ENCODE data around the gene C1QL2.

The C1QL2 gene

DNA sequence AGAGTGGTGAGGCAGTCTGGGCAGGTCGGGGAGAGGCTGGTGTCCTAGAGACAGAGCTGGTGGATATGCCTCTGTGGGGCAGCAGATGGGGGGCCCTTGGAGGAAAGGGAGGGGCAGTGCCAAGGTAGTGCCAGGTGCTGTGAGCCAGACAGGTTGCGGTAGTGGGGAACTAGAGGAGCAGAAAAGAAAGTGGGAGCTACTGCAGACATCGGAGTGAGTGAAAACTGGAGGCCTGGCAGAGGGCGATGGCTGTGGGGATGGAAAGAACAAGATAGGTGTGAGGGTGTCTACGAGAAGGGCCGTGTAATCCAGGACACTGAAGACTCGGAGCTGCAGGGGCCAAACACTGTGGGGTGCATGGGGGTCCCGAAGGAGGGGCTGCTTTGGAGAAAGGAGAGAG lies 21.7 kb downstream of the C1QL2 start:
- DNase-seq: no peak

DNA sequence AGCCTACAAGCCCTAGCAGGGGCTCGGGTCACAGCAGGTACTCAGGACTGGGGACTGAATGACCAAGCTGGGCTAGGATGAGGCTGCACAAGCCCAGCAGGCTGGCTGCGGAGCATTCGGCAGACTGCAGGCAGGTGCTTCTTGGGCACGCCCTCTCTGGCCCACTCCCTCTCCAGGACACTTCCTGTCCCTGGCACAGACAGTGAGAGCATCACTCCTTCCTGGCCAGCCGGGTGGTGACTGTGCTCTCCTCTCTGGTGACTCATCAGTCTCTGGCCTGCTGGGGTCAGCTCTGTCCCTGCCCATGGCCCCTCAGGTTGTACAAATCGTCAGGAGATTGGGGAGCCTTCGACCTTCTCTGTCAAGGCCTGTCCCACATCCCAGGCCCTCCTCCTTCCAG lies 22.5 kb downstream of the C1QL2 start:
- DNase-seq: peak in 1 of 2 experiments; percentile 61

DNA sequence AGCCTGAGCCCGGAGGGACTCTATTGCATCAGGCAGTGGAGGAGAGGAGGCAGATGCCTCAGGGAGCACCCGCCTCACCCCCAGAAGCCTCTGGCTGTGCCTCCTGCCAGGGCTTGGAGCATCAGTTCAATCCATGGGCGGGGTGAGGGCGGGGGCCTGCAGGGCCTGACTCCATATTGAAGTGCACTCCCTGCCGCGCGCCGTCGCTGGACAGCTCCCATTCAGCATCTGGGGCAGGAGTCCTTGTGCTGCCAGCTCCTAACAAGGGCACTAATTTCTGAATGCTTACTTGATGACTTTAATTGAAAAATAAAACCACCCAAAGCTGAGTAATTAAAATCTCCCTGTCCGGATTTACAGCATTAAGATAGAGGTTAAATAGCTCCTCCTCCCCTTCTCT lies 23.8 kb downstream of the C1QL2 start:
- DNase-seq: no peak

DNA sequence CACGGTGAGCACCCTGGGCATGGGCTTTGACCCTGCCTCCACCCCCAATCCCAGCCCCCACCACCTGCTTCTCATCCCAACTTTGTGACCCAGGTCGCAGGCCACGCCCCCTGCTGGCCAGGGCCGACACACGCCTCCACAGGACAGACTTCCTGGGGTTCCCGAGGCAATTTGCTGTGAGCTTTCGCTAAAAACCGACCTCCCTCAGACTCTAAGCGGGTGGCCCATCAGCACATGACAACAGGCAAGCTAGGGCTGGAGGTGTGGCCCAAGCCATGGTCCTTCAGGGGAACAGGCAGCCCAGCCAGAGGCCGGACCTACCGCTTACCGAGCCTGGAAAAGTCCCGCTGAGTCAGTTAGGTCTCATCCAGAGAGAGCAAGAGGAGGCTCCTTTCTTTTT lies 31.9 kb downstream of the C1QL2 start:
- DNase-seq: peak in 1 of 2 experiments; percentile 37

DNA sequence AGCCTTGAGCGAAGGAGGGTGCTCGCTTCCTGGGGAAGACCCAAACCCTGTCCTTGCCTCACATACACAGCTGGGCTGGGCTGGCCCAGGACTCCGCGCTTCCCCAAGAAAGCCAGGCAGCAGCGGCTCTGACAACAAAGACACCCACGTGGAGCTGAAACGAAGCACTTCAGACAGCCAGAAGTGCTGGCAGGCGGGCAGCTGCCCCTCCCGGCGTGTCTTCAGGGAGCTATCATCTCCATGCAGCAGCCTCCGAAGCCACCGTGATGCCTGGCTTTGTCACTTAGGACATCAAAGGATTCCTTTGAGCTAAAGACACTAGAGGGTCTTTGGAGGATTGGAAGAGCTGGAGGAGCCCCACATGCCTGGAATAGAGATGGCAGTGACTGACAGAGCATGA lies 35.2 kb downstream of the C1QL2 start:
- no peak for DNase-seq

DNA sequence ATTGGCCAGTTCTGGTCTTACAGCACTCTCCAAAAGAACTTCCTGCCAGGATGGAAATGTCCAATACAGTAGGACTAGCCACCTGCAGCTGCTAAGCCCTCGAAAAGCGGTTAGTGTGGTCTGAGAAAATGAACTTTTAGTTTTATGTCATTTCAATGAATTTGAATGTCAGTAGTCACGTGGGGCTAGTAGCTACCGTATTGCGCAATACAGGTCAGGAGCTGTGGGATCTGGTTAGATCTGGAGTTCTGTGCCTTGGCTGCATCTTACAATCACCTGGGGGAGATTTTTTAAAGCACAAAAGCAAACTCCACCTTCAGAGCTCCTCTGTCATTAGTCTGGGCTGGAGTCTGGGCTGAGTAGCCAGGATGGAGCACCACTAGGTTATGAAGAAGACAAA lies 35.9 kb downstream of the C1QL2 start:
- peak in 1 of 2 experiments; percentile 63 for DNase-seq

DNA sequence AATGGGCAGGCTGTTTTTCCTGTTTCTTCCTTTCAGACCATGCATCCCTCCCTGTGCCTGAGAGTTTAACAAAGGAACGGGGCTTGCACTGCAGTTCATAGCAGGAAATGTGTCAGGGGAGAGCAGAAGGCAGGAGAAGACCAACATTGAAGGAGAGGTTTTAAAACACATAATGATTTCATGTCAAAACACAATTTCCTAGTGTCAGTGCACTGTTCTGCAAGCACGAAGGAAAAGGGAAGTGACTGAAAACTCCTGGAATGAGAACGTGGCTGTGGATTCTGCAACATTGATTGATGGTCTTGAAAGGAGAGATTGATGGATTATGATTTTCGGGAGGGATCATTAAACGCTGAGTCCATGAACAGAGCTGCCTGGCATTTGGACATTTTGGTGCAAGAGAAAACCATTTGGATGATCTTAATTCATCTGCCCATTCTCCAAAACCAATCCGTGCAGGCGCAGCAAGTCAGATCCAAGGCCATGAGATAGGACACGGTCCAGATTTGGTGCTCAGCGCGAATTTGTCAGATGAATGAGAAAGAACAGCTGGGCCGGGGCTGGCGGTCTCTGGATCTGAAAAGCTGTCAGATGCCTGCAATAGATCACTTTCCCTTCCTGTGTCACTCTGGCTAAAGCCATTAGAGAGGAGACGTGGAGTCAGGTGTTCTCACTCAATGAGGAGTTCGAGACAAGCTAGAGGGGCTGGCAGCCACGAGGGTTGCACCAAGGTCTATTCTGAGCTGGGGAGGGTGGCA lies 38.4 kb downstream of the C1QL2 start:
- no peak for DNase-seq

DNA sequence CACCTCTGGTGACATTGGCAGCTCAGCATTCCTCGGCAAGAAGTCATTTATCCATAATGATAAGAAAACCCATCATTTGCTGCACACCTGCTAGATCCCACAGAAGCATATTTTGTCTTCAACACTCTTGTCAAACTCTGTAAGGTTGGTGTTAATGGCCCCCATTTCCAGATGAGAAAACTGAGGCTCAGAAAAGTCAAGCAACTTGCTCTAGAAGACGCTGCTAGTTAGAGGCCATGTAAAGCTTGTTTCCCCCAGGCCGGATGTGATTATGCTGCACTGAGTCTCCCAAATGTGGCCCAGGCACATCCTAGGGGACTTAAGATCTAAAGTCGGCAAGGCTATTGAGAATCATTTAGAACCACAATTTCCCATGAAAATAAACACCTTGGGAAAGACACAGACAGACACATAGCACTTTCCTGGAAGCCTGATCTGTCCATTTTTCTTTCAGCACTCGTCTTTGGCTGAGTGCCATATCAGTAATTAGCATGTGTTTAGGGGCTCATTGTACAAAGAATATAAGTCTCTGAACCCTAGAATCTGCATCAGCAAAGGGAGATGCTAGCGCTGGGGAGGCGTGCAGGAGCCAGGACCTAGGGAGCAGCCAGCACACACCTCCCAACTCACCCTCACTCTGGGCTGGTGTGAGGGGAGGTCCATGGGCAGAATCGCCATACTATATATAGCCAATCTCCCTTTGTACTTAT lies 39.3 kb downstream of the C1QL2 start:
- DNase-seq: no peak

DNA sequence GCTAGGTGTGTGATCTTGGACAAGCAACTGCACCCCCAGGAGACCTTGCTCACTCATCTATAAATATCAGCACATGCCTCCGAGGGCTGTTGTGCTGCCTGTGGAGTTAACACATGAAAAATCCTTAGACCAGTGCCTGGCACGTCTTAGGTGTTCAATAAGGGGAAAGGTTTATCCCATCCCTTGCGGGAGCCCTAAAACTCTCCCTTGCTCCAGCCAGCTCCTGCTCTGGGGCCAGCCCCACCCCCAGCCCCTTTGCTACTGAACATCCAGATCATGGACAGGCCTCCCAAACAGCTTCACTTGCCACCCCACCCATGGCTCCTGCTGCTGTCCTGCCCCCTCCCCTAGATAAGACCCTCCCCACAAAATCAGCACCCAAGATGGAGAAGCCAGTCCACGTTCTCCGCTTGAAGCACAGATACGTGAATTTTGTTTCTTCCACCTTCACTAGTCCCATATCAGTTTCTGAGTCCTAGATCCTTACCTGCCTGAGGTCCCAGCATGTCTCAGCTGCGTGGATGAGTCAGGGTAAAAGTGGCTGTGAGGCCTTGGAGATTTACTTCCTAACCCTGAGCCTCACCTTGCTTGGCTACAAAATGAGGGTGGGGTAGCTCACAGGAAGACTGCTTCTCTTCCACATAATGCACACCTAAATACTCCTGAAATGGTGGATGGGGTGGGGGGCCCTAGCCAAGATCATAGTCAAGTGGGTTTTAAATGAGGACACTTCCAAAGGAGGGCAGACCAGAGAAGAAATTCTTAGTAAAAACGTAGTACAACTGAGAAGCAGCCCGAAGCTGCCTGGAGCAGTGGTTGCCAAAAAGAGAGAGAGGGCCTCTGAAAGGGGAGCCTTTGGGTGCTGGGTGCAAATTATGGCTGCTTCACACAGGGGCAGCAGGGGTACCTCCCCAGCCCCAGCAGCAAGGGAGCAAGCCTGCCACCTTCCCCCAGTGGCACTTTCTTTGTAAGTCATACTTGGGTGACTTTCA lies 40.4 kb downstream of the C1QL2 start:
- DNase-seq: no peak

DNA sequence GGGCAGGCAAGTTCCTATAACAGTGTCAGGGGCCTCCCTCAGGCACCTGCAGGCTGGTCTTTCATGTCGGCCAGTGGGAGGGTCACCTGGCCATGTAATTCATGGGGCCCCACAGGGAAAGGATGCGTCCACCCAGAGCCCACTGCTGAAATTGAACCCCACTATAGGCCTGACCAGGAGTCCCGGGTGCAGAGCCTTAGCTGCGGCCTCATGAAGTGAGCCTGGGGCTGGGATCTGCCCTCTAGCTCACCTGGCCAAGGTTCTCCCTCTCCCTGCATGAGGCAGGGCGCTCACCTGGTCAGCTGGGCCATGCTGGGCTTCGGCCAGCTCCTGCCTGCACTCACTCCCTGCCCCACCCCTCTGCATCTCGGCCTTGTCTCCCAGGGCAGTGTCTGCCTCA lies 41.1 kb downstream of the C1QL2 start:
- no peak for DNase-seq

DNA sequence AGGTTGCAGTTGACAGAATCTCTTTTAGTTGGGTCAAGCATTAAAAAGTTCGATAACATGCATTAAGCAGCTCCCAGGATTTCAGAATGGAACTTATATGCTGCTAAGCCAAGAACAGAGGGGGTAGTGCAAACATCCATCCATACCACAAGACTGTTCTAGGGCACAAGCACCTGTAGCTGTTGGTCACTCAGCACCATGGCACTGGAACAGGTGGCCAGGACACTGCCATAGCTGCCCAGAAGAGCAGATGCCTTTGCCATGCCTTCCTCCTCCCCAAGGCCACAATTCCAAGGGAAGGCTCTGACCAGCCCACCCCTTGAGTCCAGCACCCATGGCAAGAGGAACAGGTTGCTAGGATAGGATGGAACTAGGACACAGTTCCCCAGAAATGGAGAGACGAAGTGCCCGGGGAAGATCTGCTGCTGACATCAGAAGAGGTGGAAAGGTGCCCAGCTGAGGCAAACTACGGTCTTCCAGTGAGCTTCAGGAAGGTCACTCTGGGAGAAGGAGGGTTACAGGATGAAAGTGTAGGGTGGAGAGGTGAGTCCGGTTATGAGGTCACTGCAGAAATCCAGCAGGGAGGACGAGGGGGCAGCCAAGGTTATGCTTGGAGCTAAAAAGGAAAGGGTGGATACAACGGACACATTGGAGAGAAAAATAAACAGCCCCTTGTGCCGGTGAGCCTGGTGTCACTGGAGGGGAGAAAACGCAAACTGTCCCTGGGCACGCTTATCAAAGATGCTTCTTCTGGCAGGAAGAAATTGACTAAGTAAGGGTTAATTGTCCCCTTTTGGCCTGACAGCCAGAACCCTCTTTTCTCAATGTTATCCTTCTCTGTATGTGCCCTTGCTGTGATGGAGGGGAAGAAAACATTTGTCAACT lies 41.9 kb downstream of the C1QL2 start:
- DNase-seq: no peak

DNA sequence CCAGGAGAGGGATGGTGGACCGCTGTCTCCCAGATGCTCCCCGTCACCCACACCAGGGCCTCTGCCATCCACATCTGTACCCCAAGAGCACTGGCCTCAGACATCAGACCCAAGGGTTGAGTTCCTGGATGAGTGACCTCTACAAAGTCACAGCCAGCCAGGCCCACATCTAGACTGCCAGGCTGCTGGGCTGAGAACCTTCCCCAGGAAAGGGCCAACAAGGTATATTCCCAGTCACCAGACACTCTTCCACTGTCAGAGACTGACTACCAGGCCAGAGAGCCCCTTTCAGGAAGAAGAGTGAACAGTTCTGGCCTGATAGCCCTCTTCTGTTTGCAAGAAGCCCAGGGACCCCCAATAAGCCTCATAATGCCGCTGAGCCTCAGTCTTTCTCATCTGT lies 44.3 kb downstream of the C1QL2 start:
- DNase-seq: no peak

DNA sequence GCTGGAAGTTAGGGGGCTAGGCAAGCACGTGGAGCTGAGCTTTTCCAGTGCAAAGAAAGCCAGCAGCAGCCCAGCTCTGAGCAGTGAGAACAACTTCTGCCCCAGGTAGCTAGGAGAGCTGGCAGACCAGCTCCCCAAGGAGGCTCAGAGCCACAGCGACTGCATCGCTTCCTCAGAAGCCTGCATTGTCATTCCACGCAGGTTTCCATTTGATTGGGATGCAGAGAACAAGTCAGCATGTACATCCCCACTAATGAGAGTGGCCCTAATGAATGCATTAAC lies 45.1 kb downstream of the C1QL2 start:
- DNase-seq: no peak

DNA sequence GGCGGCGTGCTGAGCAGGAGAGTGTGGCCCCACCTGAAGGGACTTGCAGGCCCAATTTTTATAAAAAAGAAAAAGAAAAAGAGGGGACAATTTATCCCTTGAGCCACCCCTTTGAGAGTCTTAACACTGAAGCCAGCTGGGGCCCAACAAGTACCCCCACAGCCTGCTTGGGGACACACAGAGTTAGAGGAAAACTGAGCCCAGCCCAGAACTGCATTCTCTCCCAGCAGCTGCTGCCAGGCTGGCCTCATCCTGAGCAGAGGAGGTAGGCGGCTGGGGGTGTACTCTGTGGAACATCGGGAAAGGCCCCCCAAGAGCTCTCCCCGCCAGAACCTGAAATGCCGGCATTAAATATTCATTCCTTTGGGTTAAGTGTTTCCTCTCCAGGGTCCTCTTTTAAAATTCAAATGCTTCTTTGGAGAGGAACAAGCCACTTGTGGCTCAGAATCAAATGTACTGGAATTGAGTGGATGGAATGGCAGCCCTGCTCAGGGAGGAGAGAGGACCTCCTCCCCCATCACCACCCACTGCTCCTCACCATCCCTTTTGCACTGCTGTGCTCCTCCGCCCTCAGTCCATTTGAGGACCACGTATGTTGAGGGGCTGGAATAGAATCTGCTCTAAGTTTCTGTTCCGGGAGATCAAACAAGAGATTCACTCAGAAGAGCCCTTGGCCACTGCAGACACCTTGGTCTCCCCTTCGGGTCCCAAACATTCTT lies 45.6 kb downstream of the C1QL2 start:
- no peak for DNase-seq

DNA sequence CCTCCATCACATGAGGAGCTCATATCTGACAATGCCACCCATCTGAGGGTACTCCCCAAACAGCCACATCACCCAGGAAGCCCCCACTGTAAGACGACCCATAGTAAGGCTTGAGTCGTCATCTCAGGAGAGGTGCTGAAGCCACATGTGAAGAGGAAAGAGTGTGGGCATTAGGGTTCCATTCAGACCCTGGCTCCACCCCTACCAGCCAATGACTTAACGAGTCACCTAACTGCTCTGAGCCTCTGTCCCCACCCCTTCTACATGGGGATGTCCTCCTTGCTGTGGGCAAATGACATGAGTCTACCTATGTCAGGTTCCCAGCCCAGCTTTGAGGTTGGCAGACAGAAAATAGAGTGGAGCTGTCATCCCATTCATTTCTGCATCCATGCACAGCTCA lies 46.3 kb downstream of the C1QL2 start:
- no peak for DNase-seq

DNA sequence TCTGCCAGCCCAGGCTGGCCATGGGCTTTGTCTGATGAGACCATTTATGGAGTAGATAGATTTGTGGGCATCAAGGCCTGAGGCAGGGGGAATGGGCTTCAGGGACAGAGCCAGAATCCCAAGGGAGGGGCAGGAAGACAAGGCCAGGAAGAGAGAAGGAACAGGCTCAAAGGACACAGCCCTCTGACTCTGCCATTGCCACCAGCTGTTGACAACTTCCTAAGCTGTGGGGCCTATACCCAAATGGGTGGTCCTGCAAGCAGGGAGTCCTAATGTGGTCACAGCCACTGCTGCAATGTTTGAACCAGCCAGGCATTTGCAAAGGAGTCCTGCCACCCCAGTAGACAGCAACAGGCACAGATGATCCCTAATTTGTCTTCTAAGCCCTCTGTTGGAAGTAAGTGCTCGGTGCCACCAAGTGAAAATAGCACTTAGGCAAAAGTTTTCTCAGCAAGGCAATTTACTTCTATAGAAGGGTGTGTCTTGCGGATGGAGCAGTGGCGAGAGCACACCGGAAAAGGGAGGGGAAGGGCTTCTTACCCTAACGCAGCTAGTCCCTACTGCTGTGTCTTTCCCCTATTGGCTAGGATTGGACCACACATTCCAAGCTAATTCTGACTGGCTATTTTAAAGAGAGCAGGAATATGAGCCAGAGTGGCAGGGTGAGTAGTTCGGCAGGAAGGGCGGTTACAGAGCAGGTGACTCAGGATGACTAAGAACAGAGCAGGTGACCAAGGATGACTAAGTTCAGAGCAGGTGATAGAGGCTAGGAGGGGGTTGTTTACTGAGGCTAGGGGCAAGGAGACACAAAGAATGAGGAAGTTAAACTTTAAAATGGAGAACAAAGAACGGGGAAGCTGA lies 47.2 kb downstream of the C1QL2 start:
- no peak for DNase-seq

DNA sequence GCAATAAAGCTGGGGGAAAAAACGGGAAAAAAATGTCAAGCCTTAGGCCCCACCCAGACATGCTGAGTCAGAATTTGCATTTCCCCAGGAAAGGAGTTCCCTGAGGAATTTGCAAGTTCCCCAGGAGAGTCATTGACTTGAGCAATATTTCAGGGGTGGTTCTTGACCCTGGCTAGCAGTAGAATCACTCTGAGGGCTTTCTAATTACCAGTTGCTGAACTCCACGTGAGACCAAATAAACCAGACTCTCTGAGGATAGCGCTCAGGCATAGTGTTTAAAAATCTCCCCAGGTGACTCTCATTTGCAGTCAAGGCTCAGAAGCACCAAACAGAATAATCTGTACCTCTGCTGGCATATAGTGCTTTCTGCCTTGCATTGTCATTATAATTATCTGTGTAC lies 48.7 kb downstream of the C1QL2 start:
- peak; percentile 63 to 80 for DNase-seq

DNA sequence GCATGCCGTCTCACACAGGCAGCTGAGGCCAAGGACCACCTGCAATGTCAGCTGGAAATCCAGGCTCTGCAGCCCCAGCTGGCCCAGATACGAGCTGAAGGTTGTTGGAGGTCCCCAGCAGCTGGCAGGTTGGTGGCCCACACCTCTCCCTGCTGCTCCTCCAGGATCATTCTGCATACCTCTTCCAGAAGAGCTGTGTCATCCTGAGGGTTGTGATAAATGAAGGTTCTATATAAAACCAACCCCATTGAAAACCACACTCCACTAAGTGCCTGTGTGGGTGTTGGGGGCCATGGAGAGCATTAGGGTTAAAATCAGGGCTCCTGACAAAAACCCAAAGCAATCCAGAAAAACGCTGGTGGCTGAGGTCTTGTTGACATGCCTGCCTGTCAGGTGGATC lies 50.4 kb downstream of the C1QL2 start:
- DNase-seq: no peak

DNA sequence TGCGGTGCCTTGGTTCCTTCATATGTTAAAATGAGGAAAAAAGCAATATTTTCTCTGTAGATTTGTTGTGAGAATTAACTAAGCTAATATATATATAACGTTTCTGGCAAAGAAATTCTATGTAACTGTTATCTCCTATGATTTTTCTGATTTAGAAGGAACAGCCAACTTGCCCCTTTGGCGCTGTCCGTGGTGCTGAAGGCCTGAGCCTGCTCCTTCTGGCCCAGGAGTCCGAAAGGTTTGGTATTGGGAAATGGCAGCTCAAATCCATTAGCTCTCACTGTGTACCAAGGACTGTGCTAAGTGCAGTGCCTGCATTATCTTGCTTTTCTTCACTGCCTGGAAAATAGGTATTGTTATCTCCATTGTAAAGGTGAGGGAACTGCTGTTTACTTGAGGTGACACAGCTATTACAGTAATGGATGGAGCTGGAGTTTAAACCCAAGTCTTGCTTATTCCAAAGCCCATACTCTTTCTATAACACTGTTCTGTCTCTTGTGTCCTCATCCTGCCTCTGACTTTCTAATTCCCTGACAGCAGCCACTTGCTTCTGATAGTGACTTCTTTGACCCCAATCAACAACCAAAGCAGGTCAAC lies 52.2 kb downstream of the C1QL2 start:
- no peak for DNase-seq

All from NCI-H526 (cell line).